Retinal pigment epithelial cell (primary cell): ENCODE results near the gene MAP6.

Source experiments
- DNase-seq: peaks from one replicate; pipeline ENCODE4 v3.0.0-alpha.2; 2010; ENCODE audit warnings: low read depth
- H3K4me3 ChIP-seq: 2 replicates; pipeline ENCODE4 v1.5.1; 2011; ENCODE audit warnings: mild to moderate bottlenecking, low read length, control low read depth, moderate library complexity
- CTCF ChIP-seq: conservative IDR thresholded peaks from 2 replicates; pipeline ENCODE4 v1.5.1; 2011; ENCODE audit warnings: low read depth, low read length, control low read depth, inconsistent platforms

The MAP6 gene

GRCh38 chr11:75601494-75601893 is 67.3 kb downstream of the MAP6 start:
- no peak overlapping the region for H3K4me3 ChIP-seq
- no peak for DNase-seq

DNA sequence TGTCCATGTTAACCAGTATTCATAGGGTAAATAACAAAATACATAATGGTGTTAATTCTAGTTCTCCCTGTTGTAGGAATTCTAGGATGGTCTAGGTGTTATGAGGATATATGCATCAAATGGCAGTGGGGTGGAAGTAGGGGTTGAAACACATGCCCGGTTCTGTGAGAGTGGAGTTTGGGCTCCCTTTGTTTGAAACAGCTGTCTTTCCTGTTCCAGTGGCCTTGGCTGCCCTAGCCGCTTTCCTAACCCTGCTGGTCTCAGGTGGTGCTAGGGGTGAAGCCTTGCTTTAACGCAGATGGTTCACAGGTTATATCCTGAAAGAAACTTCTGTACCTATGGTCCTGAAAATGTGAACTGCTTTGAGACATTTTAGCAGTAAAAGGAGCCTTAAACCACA is 68.5 kb downstream of the MAP6 start:
- H3K4me3 ChIP-seq = no peak overlapping the region
- TF ChIP-seq CTCF = no peak
- DNase-seq = no peak

More at GRCh38 chr11:75601494-75601893, 67.3 kb downstream of the MAP6 start:
- no peak for TF ChIP-seq CTCF

- no peak overlapping the region for H3K4me3 ChIP-seq
- DNase-seq = no peak
- TF ChIP-seq CTCF = no peak
Observed at GRCh38 chr11:75598900-75599299, 69.9 kb downstream of the MAP6 start.

GRCh38 chr11:75598264-75598663 is 70.6 kb downstream of the MAP6 start:
- TF ChIP-seq CTCF = no peak
- no peak for DNase-seq
- H3K4me3 ChIP-seq = no peak overlapping the region

DNA sequence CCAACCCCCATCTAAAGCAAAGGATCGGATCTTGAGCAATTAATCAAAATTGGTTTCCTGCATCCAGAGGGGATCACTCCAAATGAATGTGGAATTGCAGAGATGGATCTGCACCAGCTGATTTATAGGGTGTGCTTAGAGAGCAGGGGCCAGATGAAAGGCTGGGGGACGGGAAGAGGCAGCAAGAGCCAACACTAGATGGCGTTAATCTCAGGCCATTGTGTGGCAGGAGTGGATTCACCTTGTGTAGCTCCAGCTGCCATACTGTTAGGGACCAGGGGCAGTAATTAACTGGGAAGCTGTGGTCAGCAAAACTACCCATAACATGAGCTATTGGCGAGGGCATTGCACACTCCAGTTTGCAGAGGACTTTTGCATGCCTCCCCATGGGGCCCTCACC is 71.2 kb downstream of the MAP6 start:
- TF ChIP-seq CTCF = peak; percentile 74
- no peak overlapping the region for H3K4me3 ChIP-seq
- no peak for DNase-seq

- TF ChIP-seq CTCF = no peak
- no peak for DNase-seq
- no peak overlapping the region for H3K4me3 ChIP-seq
Observed at GRCh38 chr11:75596914-75597313, 71.9 kb downstream of the MAP6 start.

GRCh38 chr11:75595429-75595828 is 73.4 kb downstream of the MAP6 start:
- no peak for DNase-seq
- H3K4me3 ChIP-seq = no peak overlapping the region
- no peak for TF ChIP-seq CTCF
